HepG2 (cell line): ENCODE results near the gene LYPLA2. TPM values are rescaled to one million over a fixed set of nuclear protein-coding genes. Genes with fewer than 3 reads are reported as not detected.
A peak's percentile ranks its signal among the peaks of the same experiment; 100 is the strongest.

ENCODE experiments used
- ATF7-NPFF ChIP-seq: sonication (generic); formaldehyde crosslinking; IDR thresholded peaks from 2 replicates; pipeline ENCODE4 v1.8.1; 2023; ENCODE audit warnings: mild to moderate bottlenecking, low read depth, missing genetic modification reagents, moderate library complexity
- KDM6A ChIP-seq: IDR thresholded peaks from 2 replicates; pipeline ENCODE4 v1.6.1; 2016; ENCODE audit warnings: low read depth
- TAF15 ChIP-seq: fragments of 200-400 bp; formaldehyde crosslinking; IDR thresholded peaks from one replicate; pipeline ENCODE4 v1.6.1; 2018; ENCODE audit warnings: mild to moderate bottlenecking, low read depth, low read length; ENCODE audit not compliant: poor library complexity, severe bottlenecking
- TBX2 ChIP-seq: sonication (generic); formaldehyde crosslinking; IDR thresholded peaks from 2 replicates; pipeline ENCODE4 v1.5.0; 2020; ENCODE audit warnings: missing genetic modification reagents, mild to moderate bottlenecking, borderline replicate concordance
- ZFP41 ChIP-seq: sonication (generic); formaldehyde crosslinking; IDR thresholded peaks from 2 replicates; pipeline ENCODE4 v1.4.0; 2020; ENCODE audit warnings: mild to moderate bottlenecking, missing genetic modification reagents, borderline replicate concordance
- ZNF451 ChIP-seq: sonication (generic); formaldehyde crosslinking; IDR thresholded peaks from 2 replicates; pipeline ENCODE4 v1.5.0; 2020; ENCODE audit warnings: mild to moderate bottlenecking, missing genetic modification reagents
- ZNF547 ChIP-seq: sonication (generic); formaldehyde crosslinking; IDR thresholded peaks from 2 replicates; pipeline ENCODE4 v1.5.1; 2020; ENCODE audit warnings: mild to moderate bottlenecking, missing genetic modification reagents
- ZNF772 ChIP-seq: sonication (generic); formaldehyde crosslinking; IDR thresholded peaks from 2 replicates; pipeline ENCODE4 v1.5.0; 2020; ENCODE audit warnings: mild to moderate bottlenecking, missing genetic modification reagents
- ZNF788 ChIP-seq: sonication (generic); formaldehyde crosslinking; IDR thresholded peaks from 2 replicates; pipeline ENCODE4 v1.5.0; 2020; ENCODE audit warnings: mild to moderate bottlenecking, missing genetic modification reagents, borderline replicate concordance
- polyA plus RNA-seq, 8 experiments: library from polyadenylated mRNA; depleted of rRNA in 3 of 8; stranded (reverse) in 7 of 8; unstranded in 1 of 8; fragments of >200 nt; fragmentation: Illumina TruSeq in 4 of 8; extraction: Trizol in 4 of 8; gene quantifications; 2 replicates each; pipeline versions ENCODE4 v1.2.1 to v1.2.3, GENCODE V29; 2011 to 2016; ENCODE audit warnings: low read depth in 4 of 8, missing spikeins in 1 of 8, mixed read lengths in 1 of 8; ENCODE audit not compliant: insufficient read depth in 1 of 8
- total RNA-seq, 5 experiments: library from RNA; depleted of rRNA; stranded (reverse); fragments of >200 nt; fragmentation: Illumina TruSeq; extraction: Trizol; gene quantifications; 2 replicates each; pipeline ENCODE4 v1.2.3, GENCODE V29; 2016; ENCODE audit warnings: low read depth in 1 of 5
- TF ChIP-seq, protein P1 (sequence below): sonication (generic); formaldehyde crosslinking; IDR thresholded peaks from 2 replicates; pipeline ENCODE4 v1.4.0; 2020; ENCODE audit warnings: missing genetic modification reagents; ENCODE audit errors: not compliant biosample characterization
- TF ChIP-seq, protein P2 (sequence below): sonication (generic); formaldehyde crosslinking; IDR thresholded peaks from 2 replicates; pipeline ENCODE4 v1.5.1; 2020; ENCODE audit warnings: mild to moderate bottlenecking, missing genetic modification reagents, moderate library complexity
- TF ChIP-seq, protein P3 (sequence below): sonication (generic); formaldehyde crosslinking; IDR thresholded peaks from 2 replicates; pipeline ENCODE4 v1.8.1; 2023; ENCODE audit warnings: mild to moderate bottlenecking, missing genetic modification reagents, borderline replicate concordance
- TF ChIP-seq, protein P4 (sequence below): sonication (generic); formaldehyde crosslinking; IDR thresholded peaks from 2 replicates; pipeline ENCODE4 v1.4.0; 2020; ENCODE audit warnings: missing genetic modification reagents, borderline replicate concordance
- TF ChIP-seq, protein P5 (sequence below): sonication (generic); formaldehyde crosslinking; IDR thresholded peaks from 2 replicates; pipeline ENCODE4 v1.5.0; 2020; ENCODE audit warnings: missing genetic modification reagents
- TF ChIP-seq, protein P6 (sequence below): sonication (generic); formaldehyde crosslinking; IDR thresholded peaks from 2 replicates; pipeline ENCODE4 v1.5.0; 2020; ENCODE audit warnings: mild to moderate bottlenecking, missing genetic modification reagents, moderate library complexity

The LYPLA2 gene
- total and polyA plus RNA-seq, 2 of the 13 experiments (the other 11 are each of a cell fraction or from before 2014, with no cell fraction given) = 72.1 to 73.2 TPM

DNA sequence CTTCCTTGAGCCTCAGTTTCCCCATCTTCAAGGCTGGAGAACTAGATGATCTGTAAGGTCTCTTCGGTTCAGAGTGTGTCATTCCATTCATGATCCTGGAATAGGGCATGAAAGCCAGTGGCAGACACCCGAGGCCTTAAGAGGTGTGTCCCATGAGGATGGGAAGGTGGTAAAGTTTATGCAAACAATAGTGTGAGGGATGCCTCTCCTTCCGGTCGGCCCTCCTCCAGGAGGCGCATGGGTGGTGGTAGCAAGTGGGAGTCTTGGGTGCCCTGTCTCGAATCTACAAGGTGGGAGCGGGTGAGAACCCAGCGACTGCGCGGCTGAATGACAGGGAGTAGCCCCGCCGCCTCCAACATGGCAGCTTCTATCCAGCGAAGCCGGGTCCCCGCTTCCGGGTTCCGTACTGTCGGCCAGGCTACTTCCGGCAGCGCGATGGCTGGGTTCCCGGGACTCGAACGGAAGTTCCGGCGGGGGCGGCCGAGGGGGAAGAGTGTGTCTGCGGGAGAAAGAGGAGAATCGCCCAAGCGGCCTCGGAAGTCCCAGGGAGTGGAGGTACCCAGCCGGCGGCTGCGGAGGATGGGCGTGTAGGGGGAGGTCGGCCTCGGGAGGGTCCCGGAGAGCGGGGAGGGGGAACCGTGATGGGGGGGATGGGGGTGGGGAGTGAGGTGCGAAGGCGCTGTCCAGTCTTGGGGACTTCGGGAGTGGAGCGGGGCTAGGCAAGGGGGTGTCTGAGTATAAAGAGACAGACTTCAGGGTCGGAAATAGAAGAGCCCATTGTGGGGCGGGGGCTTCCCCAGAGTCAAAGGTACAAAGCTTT, at the start of gene LYPLA2 (continued):
- TF ChIP-seq, protein P1, sequence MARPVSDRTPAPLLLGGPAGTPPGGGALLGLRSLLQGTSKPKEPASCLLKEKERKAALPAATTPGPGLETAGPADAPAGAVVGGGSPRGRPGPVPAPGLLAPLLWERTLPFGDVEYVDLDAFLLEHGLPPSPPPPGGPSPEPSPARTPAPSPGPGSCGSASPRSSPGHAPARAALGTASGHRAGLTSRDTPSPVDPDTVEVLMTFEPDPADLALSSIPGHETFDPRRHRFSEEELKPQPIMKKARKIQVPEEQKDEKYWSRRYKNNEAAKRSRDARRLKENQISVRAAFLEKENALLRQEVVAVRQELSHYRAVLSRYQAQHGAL (CRISPR knock-in tag) = no peak
- TF ChIP-seq ATF7-NPFF (peak; percentile 54; the same call in 1 of the 2 replicates), ZNF547 (no peak), ZNF451 (CRISPR knock-in tag) (no peak), ZNF788 (CRISPR knock-in tag) (peak; percentile 44; the same call in 1 of the 2 replicates), ZFP41 (CRISPR knock-in tag) (no peak), TAF15 (peak; percentile 73), ZNF772 (peak; percentile 77; the same call in 1 of the 2 replicates), KDM6A (no peak), TBX2 (peak; percentile 53; the same call in 1 of the 2 replicates)
- TF ChIP-seq, protein P2, sequence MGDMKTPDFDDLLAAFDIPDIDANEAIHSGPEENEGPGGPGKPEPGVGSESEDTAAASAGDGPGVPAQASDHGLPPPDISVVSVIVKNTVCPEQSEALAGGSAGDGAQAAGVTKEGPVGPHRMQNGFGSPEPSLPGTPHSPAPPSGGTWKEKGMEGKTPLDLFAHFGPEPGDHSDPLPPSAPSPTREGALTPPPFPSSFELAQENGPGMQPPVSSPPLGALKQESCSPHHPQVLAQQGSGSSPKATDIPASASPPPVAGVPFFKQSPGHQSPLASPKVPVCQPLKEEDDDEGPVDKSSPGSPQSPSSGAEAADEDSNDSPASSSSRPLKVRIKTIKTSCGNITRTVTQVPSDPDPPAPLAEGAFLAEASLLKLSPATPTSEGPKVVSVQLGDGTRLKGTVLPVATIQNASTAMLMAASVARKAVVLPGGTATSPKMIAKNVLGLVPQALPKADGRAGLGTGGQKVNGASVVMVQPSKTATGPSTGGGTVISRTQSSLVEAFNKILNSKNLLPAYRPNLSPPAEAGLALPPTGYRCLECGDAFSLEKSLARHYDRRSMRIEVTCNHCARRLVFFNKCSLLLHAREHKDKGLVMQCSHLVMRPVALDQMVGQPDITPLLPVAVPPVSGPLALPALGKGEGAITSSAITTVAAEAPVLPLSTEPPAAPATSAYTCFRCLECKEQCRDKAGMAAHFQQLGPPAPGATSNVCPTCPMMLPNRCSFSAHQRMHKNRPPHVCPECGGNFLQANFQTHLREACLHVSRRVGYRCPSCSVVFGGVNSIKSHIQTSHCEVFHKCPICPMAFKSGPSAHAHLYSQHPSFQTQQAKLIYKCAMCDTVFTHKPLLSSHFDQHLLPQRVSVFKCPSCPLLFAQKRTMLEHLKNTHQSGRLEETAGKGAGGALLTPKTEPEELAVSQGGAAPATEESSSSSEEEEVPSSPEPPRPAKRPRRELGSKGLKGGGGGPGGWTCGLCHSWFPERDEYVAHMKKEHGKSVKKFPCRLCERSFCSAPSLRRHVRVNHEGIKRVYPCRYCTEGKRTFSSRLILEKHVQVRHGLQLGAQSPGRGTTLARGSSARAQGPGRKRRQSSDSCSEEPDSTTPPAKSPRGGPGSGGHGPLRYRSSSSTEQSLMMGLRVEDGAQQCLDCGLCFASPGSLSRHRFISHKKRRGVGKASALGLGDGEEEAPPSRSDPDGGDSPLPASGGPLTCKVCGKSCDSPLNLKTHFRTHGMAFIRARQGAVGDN (CRISPR knock-in tag) = peak; percentile 68
- TF ChIP-seq, protein P3, sequence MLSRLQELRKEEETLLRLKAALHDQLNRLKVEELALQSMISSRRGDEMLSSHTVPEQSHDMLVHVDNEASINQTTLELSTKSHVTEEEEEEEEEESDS = no peak
- TF ChIP-seq, protein P4, sequence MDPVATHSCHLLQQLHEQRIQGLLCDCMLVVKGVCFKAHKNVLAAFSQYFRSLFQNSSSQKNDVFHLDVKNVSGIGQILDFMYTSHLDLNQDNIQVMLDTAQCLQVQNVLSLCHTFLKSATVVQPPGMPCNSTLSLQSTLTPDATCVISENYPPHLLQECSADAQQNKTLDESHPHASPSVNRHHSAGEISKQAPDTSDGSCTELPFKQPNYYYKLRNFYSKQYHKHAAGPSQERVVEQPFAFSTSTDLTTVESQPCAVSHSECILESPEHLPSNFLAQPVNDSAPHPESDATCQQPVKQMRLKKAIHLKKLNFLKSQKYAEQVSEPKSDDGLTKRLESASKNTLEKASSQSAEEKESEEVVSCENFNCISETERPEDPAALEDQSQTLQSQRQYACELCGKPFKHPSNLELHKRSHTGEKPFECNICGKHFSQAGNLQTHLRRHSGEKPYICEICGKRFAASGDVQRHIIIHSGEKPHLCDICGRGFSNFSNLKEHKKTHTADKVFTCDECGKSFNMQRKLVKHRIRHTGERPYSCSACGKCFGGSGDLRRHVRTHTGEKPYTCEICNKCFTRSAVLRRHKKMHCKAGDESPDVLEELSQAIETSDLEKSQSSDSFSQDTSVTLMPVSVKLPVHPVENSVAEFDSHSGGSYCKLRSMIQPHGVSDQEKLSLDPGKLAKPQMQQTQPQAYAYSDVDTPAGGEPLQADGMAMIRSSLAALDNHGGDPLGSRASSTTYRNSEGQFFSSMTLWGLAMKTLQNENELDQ = peak; percentile 33; the same call in 1 of the 2 replicates
- TF ChIP-seq, protein P5, sequence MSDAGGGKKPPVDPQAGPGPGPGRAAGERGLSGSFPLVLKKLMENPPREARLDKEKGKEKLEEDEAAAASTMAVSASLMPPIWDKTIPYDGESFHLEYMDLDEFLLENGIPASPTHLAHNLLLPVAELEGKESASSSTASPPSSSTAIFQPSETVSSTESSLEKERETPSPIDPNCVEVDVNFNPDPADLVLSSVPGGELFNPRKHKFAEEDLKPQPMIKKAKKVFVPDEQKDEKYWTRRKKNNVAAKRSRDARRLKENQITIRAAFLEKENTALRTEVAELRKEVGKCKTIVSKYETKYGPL = no peak
- TF ChIP-seq, protein P6, sequence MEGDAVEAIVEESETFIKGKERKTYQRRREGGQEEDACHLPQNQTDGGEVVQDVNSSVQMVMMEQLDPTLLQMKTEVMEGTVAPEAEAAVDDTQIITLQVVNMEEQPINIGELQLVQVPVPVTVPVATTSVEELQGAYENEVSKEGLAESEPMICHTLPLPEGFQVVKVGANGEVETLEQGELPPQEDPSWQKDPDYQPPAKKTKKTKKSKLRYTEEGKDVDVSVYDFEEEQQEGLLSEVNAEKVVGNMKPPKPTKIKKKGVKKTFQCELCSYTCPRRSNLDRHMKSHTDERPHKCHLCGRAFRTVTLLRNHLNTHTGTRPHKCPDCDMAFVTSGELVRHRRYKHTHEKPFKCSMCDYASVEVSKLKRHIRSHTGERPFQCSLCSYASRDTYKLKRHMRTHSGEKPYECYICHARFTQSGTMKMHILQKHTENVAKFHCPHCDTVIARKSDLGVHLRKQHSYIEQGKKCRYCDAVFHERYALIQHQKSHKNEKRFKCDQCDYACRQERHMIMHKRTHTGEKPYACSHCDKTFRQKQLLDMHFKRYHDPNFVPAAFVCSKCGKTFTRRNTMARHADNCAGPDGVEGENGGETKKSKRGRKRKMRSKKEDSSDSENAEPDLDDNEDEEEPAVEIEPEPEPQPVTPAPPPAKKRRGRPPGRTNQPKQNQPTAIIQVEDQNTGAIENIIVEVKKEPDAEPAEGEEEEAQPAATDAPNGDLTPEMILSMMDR = 0 out of 2 replicates have a peak, but pooled peaks have one; percentile 10
